GM20000 (cell line): ENCODE results near the gene PTPRQ.

ENCODE experiments used
- DNase-seq: peaks from one replicate; pipeline ENCODE4 v3.0.0; 2012; ENCODE audit warnings: low spot score
- CTCF ChIP-seq: IDR thresholded peaks from 2 replicates; pipeline ENCODE4 v1.5.1; 2012; ENCODE audit warnings: mild to moderate bottlenecking, control low read depth; ENCODE audit errors: extremely low read depth, missing control alignments

Gene PTPRQ

DNA sequence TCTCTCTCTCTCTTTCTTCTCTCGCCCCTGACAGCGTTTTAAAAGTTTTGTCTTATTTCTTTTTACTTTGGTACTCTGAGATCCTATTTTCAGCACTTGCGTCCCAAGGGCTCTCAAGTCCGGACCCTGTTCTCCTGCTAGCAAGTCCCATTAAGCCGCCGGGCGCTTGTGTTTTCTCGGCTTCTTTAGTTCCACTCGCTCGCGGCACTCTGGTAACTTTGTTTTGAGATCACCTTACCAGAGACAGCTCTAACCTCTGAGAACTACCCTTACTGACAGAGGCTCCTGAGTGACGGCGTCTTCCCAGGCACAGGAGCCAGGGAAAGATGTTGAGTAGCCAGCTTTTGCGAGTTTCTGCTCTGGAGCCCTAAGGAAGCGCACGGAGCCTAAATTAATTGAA lies 270.0 kb downstream of the PTPRQ start:
- TF ChIP-seq CTCF, result no peak
- no peak for DNase-seq

GRCh38 chr12:80714846-80715245 lies 270.8 kb downstream of the PTPRQ start:
- DNase-seq, result no peak
- no peak for TF ChIP-seq CTCF

DNA sequence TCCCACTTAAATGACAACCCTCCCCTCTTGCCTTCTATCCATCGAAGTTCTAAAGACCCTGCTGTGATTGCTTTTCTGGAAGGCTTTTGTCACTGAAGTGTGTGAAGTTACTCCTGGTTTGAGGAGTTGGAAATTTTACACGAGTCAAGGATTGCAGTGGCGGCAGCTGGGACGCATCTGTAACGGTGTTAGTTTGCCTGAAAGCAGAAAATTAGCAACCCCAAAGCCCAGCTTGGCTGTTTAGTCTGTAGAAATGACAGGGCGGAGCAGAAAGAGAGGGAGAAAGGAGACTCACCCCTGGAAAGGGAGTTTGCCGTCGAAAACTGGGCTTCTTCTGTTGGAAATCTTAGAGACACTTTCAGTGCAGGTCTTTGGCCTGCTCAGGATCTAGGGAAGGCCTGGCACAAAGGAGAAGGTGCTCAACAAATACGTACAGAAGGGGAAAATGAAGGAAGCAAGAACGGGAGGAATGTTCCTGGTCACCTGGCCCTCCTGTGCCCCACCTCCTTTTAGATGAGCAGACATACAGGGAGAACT lies 271.7 kb downstream of the PTPRQ start:
- no peak for TF ChIP-seq CTCF
- no peak for DNase-seq

DNA sequence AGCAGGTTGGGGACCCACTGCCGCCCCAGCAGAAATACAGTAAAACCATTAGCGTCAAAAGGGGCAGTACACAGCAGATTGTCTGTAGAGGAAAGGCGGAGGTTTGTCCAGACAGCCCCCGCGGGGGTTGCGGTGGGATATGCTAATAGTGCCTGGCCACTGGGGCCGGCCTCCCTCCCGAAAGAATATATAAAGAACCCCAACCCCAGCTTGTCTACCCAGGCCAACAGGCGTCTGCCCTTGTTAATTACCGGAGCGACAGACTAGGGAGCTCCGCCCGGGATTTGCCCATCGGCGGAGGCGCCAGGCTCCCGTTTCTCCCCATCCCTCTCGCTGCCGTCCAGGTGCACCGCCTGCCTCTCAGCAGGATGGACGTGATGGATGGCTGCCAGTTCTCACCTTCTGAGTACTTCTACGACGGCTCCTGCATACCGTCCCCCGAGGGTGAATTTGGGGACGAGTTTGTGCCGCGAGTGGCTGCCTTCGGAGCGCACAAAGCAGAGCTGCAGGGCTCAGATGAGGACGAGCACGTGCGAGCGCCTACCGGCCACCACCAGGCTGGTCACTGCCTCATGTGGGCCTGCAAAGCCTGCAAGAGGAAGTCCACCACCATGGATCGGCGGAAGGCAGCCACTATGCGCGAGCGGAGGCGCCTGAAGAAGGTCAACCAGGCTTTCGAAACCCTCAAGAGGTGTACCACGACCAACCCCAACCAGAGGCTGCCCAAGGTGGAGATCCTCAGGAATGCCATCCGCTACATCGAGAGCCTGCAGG lies 272.8 kb downstream of the PTPRQ start, which contains the start of gene MYF5:
MYF5 (plus strand) TSS at position 217 of the 774 bp plus-strand sequence; CDS start at position 369, 152 bp downstream.
- no peak for TF ChIP-seq CTCF
- no peak for DNase-seq

- no peak for DNase-seq
Measured at GRCh38 chr12:80717856-80718255, 273.8 kb downstream of the PTPRQ start.

DNA sequence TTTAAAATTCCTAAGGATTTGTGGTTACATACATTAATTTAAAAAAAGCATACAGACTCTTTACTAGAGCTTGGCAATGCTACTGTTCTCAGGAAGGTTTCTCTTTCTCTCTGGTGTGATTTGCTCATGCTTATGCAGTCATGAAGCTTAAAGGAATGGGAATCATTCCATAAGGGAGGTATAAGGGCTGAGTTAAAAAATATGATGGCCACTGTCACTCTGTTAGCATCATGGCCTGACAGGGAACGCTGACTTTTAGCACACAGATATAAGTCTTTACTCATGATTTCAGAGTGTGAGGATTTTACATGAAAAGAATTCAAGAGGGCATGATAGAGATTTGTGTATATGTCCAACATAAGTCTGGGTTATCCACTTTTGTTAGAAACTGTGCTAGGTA lies 276.5 kb downstream of the PTPRQ start:
- TF ChIP-seq CTCF, result no peak
- no peak for DNase-seq

More at GRCh38 chr12:80717856-80718255, 273.8 kb downstream of the PTPRQ start:
- no peak for TF ChIP-seq CTCF

GRCh38 chr12:80721326-80721725 lies 277.3 kb downstream of the PTPRQ start:
- no peak for DNase-seq
- no peak for TF ChIP-seq CTCF
